HepG2 (cell line): ENCODE measurements around the gene ZFP36. TPM values are rescaled to one million over a fixed set of nuclear protein-coding genes. Genes with fewer than 3 reads are reported as not detected.
A peak's percentile ranks its signal among the peaks of the same experiment; 100 is the strongest.

Source experiments
- FOXO4 ChIP-seq: sonication (generic); formaldehyde crosslinking; conservative IDR thresholded peaks from 2 replicates; pipeline ENCODE4 v1.8.1; 2023; ENCODE audit warnings: missing genetic modification reagents
- GMEB2 ChIP-seq: IDR thresholded peaks from 2 replicates; pipeline ENCODE4 v1.6.1; 2016; ENCODE audit warnings: missing biosample characterization, missing genetic modification reagents, low read depth
- GPN1 ChIP-seq: sonication (generic); formaldehyde crosslinking; IDR thresholded peaks from 2 replicates; pipeline ENCODE4 v1.5.1; 2020; ENCODE audit warnings: missing genetic modification reagents, borderline replicate concordance
- HHEX ChIP-seq: IDR thresholded peaks from 2 replicates; pipeline ENCODE4 v1.6.1; 2016; ENCODE audit warnings: control low read depth
- MAX ChIP-seq: IDR thresholded peaks from 2 replicates; pipeline ENCODE4 v1.6.1; 2012; ENCODE audit warnings: inconsistent platforms
- NR2F1 ChIP-seq, 2 experiments: fragments of 450-650 bp in 1 of 2; formaldehyde crosslinking in 1 of 2; IDR thresholded peaks; 2 replicates each; pipeline versions ENCODE4 v1.5.0 to v1.6.1; 2016 to 2020; ENCODE audit warnings: mild to moderate bottlenecking in 1 of 2, missing compliant biosample characterization in 1 of 2, missing genetic modification reagents in 1 of 2, moderate library complexity in 1 of 2
- POGZ ChIP-seq: sonication (generic); formaldehyde crosslinking; IDR thresholded peaks from 2 replicates; pipeline ENCODE4 v1.4.0; 2020; ENCODE audit warnings: mild to moderate bottlenecking, missing genetic modification reagents
- PRDM10 ChIP-seq: sonication (generic); formaldehyde crosslinking; IDR thresholded peaks from 2 replicates; pipeline ENCODE4 v1.4.0; 2020; ENCODE audit warnings: low read depth, missing genetic modification reagents
- RCOR2 ChIP-seq: IDR thresholded peaks from 2 replicates; pipeline ENCODE4 v1.6.1; 2016; ENCODE audit warnings: missing biosample characterization, missing genetic modification reagents
- SCMH1 ChIP-seq: sonication (generic); formaldehyde crosslinking; IDR thresholded peaks from 2 replicates; pipeline ENCODE4 v1.9.0; 2021; ENCODE audit warnings: missing genetic modification reagents, mild to moderate bottlenecking, borderline replicate concordance
- TBX2 ChIP-seq: sonication (generic); formaldehyde crosslinking; IDR thresholded peaks from 2 replicates; pipeline ENCODE4 v1.5.0; 2020; ENCODE audit warnings: missing genetic modification reagents, mild to moderate bottlenecking, borderline replicate concordance
- TFAP4 ChIP-seq: sonication (generic); IDR thresholded peaks from 2 replicates; pipeline ENCODE4 v1.6.1; 2016; ENCODE audit warnings: low read depth, borderline replicate concordance
- ZBTB25 ChIP-seq: IDR thresholded peaks from 2 replicates; pipeline ENCODE4 v1.6.1; 2018; ENCODE audit warnings: missing genetic modification reagents
- ZNF639 ChIP-seq: conservative IDR thresholded peaks from 2 replicates; pipeline ENCODE4 v1.6.1; 2018; ENCODE audit warnings: missing genetic modification reagents
- polyA plus RNA-seq, 8 experiments: library from polyadenylated mRNA; depleted of rRNA in 3 of 8; stranded (reverse) in 7 of 8; unstranded in 1 of 8; fragments of >200 nt; fragmentation: Illumina TruSeq in 4 of 8; extraction: Trizol in 4 of 8; gene quantifications; 2 replicates each; pipeline versions ENCODE4 v1.2.1 to v1.2.3, GENCODE V29; 2011 to 2016; ENCODE audit warnings: low read depth in 4 of 8, missing spikeins in 1 of 8, mixed read lengths in 1 of 8; ENCODE audit not compliant: insufficient read depth in 1 of 8
- total RNA-seq, 5 experiments: library from RNA; depleted of rRNA; stranded (reverse); fragments of >200 nt; fragmentation: Illumina TruSeq; extraction: Trizol; gene quantifications; 2 replicates each; pipeline ENCODE4 v1.2.3, GENCODE V29; 2016; ENCODE audit warnings: low read depth in 1 of 5

ZFP36 gene
- total and polyA plus RNA-seq, 2 of the 13 experiments (the other 11 are each of a cell fraction or from before 2014, with no cell fraction given) = 1.4 to 1.7 TPM

- TF ChIP-seq ZBTB25 (CRISPR knock-in tag) (peak; percentile 86), NR2F1 (CRISPR knock-in tag; IDR thresholded peaks at IDR 0.05) (peak; percentile 37 to 56; a peak in 2 of 4 replicates), FOXO4 (no peak), TFAP4 (peak; percentile 78; the same call in 1 of the 2 replicates), GMEB2 (CRISPR knock-in tag) (peak; percentile 52; the same call in 1 of the 2 replicates), ZNF639 (CRISPR knock-in tag) (0 out of 2 replicates have a peak, but pooled peaks have one; percentile 19), MAX (peak; percentile 68), PRDM10 (0 out of 2 replicates have a peak, but pooled peaks have one; percentile 48), HHEX (no peak), POGZ (peak; percentile 42; the same call in 1 of the 2 replicates), GPN1 (CRISPR knock-in tag) (no peak), SCMH1 (no peak), TBX2 (CRISPR knock-in tag) (peak; percentile 83), RCOR2 (CRISPR knock-in tag) (peak; percentile 88)
Measured at GRCh38 chr19:39397360-39398296, 9.0 kb upstream of the ZFP36 start (continued).
